Dermis blood vessel endothelial cell (primary cell): Measurements from ENCODE around the gene ARSG. TPM values are rescaled to one million over a fixed set of nuclear protein-coding genes. Genes with fewer than 3 reads are reported as not detected.
A peak's percentile ranks its signal among the peaks of the same experiment; 100 is the strongest.
"Not testable (repeated sequence)": the region's sequence is repeated elsewhere in the genome, so short reads cannot be mapped to it uniquely, and the experiment has no call there.

Source experiments
- DNase-seq: peaks from one replicate; pipeline ENCODE4 v3.0.0; 2010
- total RNA-seq: library from RNA; depleted of rRNA; stranded (reverse); fragments of >200 nt; gene quantifications from 2 replicates; pipeline ENCODE4 v1.2.3, GENCODE V29; 2014

The ARSG gene
- total RNA-seq, 1 donor from 2014 or later = 5.1 TPM

DNA sequence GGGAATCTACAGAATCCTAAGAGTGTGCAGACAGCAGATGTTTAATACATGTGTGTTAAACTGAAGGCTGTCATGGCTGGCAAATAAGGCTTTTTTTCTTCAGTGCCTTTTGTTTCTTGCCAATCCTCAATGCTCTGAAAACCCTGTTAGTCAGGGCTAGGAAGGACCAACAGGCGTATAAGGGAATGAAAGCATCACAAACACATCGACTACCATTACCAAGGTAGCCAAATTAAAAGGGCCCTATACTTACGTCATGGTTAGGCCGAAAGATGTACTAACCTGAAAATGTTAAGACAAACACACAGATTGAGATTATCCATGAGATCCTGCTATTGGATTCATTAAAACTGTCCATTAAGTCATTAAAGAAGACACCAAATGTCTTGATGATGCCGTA, 13.5 kb upstream of the ARSG start:
- no peak for DNase-seq

DNA sequence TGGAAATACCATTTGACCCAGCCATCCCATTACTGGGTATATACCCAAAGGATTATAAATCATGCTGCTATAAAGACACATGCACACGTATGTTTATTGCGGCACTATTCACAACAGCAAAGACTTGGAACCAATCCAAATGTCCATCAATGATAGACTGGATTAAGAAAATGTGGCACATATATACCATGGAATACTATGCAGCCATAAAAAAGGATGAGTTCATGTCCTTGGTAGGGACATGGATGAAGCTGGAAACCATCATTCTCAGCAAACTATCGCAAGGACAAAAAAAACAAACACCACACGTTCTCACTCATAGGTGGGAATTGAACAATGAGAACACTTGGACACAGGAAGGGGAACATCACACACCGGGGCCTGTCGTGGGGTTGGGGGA, 9.3 kb upstream of the ARSG start:
- DNase-seq = not testable (repeated sequence)

DNA sequence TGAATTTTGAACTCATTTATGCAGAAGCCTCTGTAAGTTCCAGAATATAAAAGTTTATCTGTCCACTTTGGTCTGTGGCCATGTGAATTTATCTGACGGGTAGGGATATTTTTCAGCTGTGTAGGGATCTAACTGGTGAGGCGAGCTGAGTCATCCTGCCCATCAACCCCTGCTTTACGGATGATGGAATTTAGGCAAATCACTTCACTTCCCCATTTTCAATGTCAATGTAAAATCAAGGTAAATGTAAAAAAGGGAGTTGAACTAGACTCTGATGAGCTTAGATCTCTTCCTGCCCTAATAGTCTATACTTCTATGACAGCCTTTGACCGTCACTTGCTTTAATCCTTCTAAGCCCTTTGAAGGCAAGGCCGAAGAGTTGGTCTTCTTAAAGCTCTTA, 2.9 kb upstream of the ARSG start:
- no peak for DNase-seq

DNA sequence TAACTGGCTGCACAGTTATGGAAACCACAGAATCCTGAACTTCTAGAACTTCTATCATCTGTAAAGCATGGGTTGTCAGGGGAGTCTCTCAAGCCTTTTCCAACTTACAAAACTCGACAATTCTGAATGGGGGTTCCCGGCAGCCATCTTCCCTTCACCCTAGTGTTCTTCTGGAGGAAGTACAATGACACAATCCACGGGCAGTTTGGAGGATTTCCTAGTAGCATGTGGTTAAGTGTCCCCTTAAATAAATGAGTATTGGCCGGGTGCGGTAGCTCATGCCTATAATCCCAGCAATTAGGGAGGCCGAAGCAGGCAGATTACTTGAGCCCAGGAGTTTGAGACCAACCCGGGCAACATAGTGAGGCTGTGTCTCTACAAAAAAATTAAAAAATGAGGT, 2.5 kb upstream of the ARSG start:
- DNase-seq = peak; percentile 13

DNA sequence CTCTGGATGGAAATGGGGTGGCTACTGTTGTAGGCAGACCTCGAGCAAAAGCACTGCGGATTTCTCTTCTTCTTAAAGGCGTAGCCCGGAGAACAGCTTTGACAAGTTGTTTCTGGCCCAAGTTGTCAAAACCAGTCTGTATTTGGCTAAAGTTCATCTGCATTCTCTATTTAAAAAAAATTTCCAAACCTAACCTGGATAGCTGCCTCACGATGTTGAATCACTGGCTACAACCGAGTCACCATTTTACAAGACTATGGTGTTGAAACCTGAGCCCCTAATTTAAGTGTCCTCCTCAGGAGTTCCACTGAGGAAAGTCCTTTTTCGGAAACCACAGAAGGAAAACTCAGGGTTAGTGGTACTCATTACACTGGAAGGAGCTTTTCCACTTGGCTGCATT, 1.8 kb upstream of the ARSG start:
- no peak for DNase-seq

DNA sequence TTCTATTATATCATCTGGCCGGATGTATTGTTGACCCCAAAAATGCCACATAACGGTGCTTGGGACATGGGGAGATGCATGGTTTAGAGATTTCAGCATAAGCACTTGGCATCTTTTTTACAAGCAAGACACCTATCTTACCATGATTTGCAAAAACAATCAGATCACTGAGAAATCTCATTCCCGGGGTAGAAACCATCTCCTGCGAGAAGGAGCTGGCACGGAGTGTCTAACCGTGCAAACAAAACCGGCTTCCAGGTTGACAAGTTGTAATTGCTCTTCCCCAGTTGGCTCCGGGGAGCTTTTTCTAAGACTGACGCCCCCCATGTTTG, 1.4 kb upstream of the ARSG start:
- no peak for DNase-seq

DNA sequence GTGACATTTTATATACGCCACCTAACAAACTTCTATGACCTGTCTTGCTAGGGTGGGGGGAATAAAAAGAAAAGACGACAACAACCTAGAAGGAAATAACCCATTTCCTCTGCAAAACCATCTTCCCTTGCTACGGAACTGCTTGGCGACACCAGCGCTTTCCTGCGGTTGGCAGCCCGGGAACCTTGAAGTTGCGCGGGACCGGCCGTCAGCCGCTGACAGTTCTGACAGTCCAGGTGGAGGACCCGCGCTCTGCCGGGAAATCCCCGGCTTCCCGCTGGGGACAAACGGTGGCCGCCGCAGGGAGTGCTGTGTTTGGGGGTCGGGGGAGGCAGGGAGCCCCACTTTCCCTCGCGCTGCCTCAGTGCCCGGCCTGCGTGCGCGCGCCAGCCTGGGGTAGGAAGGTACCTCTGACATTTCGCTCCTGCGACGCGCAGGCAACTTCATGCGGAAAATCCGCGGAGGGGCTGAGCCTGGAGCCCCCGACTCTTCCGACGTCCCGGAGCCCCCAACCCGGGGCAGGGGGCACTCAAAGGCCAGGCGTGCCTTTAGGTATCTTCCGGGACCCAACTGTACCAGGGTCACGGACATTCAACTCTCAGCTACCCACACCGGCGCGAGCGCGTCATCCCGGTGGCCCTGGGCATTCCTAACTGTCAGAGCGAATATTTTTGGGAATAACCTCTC, 884 bp upstream of the ARSG start:
- DNase-seq = peak; percentile 42

DNA sequence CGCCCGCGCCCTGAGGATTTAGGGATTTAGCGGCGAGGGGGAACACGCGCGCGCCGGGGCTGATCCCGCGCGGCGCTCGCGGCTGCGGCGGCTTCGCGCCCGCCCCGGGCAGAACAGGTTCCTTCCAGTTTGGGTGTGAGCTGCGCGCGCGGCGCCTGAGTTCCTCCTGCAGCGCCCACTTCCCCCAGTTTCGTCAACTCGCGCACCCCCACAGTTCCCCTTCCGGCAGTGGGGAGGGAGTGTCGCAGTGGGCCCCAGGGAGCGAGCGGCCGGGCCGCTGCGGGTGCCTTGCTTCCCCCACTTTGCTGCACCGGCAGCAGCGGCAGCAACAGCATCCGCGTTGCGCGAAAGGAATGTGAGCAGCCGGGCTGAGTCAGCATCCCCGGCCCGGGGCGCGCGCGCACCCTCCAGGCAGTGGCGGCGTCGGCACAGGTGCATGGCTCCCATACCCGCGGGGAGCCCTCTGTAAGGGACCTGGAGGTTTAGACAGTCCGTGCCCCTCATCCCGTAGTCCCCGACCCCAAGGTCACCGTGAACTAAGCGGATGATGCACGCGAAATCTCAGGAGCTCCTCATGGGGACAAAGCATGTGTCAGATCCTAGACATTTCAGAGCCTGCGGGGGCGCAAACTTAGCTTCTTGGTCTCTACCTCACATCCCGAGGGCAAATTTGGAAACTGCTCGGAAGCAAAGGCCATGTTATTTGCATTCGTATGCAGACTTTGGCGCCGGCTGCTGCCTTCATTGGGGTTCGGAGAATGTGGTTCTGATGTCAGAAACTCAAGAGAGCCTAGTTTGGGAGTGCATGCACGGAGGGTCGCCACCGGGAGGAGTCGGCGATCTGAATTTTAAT, 767 bp downstream of the ARSG start:
- peak; percentile 81 for DNase-seq

DNA sequence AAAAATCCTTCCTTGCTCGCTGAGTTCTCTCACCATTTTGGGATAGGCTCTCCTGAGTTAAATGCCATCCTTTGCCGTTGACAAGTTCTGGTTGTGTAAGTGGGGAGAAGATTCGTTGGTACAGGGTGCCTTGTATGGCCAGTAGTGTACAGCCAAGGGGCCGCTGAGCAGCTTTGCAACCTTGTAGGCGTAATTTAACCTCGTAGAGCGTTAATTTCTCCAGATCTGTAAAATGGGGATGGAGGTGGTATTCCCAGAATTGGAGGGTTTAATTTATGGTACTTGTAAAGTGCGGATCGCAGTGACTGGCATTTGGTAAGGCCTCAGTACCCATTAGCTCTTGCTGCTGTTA, 1.4 kb downstream of the ARSG start:
- no peak for DNase-seq

DNA sequence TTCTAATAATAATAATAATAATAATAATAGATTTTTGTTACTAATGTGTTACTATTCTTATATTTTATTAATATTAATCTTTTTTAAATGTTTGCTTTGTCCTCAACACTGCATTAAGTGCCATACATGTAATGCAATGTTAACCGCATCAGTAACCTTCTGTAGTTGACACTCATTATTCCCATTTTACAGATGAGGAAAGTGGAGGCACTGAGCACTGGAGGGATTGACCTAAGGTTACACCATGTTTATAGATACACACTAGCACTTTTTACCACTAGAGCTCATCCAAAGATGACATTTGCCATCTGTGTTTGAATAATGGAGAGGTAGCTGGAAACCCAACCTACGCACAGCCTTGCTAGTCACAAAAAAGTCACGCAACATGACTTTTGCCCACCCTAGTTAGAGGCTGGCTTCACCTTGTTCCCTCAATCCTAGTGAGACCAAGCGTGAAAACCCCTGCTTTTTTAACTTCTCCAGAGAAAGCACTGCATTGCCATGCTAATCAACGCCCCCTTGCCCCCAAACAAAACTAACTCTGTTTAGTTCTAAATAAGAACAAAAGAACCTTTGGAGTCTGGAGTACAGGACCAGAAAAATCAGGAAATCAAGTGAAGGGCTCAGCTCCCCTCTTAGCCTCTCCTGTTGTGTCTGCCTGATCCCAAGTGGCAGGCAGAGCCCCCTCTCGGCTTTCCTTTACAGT, 2.3 kb downstream of the ARSG start:
- no peak for DNase-seq

DNA sequence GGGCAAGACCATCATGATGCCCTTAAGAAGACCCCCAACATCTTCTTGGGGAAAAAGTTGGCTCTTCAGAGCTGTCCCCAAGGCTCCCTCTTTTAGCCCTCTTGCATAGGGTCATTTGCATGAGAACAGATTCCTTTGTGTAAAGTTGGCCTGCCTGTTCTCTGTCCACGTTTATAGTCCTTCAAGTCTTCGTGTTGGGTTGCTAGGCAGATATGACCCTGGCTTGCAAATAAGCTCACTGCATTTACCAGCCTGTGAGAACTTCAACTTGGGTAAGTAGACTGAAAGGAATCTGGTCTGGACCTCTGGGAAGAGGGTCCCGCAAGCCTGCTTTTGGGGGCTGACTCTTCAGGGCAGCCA, 2.9 kb downstream of the ARSG start:
- no peak for DNase-seq

DNA sequence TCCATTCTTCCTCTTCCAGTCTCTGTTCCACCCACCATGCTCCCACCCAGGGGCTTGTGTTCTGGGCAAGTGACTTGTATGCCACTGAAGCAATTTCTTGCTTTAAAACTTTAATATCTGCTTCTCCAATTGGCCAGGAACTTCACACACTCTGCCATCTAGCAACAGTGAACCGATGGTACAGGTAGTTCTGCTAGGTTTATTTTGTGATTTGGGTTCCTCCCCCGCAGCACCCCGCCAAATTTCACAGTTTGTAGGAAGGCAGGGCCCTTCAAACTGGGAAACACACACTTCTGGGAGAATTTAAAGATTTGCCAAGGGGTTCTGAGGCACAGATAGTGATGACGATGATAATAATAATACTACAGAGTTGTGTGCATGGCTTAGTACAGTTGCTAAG, 3.3 kb downstream of the ARSG start:
- DNase-seq = no peak

DNA sequence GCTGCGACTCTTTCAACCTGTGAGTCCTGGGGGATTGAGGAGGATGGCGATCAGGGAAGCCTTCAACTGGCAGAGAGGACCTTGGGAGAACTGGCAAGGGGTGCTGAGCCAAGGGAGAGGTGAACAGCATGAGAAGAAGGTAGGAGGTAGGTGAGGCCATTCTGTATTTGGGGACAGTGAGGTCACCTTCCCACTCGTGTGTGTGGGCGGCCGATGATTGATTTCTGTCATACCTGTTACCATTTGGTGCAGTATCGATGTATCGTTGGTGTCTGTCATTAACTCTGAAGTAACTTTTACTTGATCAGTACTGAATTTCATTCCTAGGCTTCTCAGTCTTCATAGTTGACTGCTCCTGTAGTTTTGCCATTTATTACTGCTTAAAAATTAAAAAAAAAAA, 3.8 kb downstream of the ARSG start:
- DNase-seq = no peak

DNA sequence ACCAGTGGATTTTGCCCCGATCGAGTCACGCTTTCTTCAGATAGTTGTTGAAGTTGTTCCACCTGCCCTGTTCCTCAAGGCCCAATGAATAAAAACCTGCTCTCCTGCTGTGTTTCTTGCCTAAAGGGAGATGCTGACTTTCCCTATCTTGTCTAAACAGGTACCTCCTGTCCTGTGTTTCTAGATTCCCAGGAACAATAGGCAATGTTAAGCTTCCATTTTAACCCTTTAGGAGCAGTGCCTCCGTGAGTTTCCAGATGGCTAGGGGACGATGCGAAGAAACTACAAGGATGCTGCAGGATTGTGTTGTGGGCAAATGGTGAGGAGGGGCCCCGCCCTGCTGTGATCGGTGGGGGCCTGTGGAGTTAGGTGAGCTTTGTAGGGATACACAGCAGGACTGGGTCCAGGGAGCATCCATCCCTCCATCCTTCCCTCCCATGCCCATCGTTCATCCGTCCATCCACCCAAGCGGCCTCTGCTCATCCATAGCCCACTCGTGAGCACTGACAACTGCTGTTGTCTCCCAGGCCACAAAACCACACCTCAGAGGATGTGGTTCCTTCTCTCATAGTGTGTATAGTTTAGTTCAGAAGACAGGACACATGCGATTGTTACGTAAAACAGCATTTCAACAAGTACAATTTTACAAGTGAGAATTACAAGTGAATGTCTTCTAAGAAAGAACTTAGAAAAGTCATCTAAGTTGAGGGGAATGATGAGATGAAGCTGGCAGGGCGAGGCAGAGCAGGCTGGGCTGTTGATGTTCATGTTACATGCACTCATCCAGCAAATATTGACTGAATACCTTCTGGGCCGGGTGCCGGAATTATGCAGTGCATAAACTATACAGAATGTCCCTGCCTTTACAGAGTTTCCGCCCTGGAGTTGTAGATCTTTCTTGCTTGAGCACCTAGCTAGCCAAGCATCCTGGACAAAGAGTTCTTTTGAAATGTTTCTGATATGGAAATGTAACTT, 5.2 kb downstream of the ARSG start:
- no peak for DNase-seq

DNA sequence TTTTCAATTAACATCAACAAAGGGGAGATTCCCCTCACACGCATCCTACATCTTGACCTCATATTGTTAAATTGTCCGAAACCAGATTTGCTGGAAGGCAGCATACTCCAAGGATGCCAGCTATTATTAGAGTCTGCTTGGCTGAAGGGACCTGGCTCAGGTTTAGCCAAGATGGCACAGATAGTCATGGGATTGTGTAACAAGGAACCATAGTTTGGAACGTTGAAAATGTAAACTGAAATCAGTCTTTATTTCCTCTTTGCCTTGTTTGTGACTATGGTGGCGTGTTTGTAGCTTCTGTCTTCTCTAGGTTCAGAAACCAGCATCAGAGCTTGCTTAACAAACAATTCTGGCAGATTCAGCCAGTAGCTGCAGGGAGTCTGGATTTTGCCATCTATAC, 5.9 kb downstream of the ARSG start:
- no peak for DNase-seq

DNA sequence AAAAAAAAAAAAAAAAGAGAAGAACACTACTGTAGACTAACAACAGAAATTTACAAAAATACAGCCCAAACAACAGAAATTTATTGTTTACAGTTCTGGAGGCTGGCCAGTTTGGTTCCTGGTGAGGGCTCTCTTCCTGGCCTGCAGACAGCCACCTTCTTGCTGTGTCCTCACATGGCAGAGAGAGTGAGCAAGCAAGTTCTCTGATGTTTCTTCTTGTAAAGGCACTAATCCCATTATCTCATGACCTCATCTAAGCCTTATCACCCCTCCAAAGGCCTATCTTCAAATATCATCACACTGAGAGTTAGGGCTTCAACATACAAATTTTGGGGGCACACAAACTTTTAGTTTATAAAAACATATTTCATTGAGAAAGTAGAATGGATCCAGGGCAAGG, 7.3 kb downstream of the ARSG start:
- DNase-seq = no peak

DNA sequence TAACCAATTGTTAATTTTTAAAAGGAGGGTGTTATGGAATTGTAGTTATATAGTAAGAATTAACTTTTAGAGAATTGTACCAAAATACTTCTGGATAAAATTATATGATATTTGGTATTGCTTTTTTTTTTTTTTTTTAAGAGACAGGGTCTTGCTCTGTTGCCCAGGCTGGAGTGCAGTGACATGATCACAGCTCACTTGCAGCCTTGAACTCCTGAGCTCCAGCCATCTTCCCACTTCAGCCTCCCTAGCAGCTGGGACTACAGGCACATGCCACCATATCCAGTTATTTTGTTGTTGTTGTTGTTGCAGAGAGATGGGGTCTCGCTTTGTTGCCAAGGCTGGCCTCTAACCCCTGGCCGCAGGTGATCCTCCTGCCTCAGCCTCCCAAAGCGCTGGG, 8.5 kb downstream of the ARSG start:
- no peak for DNase-seq

DNA sequence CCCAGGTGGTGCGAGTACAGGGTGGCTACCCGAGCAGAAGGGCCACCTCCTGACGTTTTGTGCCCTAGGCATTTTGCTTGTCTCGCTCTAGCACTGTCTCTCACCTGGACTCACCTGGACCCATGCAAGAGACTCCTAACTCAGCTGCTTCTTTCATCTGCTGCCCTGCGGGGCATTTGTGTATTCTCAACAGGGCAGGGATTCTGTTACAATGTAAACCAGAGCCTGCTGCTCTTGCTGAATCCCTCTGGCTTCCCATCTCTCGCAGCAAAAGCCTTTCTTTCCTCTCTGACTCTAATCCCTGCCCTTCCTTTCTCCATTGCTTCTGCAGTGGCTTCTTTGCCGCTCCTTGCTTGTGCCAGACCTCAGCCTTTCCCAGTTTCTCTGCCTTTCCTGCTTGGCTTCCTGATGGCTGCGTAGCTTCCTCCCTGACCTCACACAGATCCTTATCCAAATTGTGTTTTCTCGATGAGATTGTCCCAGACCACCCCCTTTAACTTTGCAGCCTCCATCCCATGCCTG, 10.2 kb downstream of the ARSG start:
- DNase-seq = peak; percentile 78

DNA sequence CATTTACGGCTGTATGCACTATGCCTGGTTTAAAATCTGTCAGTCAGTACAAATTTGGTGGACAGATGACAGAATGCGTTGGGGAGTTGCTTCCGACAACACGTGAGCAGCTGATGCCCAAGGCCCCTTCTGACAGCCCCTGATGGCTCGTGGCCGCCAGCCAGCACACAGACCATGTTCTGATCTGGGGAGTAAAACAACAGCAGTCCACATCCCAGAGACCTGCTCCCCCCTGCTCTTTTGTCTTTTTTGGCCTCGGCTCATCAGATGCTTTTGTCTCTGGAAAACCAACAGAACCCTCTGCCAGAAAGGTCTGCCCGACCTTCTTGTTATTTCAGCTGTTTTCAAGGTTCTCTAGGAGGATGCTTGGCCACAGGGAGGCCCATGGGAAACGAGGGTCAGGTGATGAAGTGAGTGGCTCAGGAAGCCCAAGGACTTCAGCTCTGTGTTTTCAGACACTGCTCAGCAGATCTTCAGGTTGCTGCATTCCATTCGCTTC, 10.8 kb downstream of the ARSG start:
- DNase-seq = peak; percentile 92

DNA sequence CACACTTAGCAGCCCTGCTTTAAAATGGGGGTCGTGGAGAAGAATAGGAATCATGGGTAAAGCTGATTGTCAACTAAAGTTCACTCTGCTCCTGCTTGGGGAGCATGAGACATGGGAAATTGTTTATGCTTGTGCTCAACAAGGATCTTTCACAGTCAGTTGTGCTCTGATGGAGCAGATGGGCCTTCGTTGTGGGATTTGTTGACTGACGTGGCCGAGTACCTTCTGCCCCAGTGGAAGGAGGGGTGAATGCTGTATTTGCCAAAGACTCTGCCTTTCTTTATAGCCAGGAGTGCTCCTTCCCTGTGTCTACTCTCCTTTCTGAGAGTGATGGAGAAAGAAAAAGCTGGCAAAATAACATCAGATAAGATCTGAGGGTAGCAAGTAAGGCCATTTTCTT, 11.4 kb downstream of the ARSG start:
- DNase-seq = no peak

DNA sequence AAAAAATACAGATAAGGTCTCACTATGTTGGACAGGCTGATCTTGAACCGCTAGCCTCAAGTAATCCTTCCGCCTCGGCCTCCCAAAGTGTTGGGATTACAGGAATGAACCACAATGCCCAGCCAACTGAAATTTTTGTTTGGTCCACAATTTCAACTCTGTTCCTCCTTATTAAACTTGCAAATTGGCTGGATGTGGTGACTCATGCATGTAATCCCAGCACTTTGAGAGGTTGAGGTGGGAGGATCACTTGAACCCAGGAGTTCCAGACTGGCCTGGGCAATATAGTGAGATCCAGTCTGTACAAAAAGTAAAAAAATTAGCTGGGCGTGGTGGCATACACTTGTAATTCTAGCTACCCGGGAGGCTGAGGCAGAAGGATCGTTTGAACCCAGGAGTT, 13.4 kb downstream of the ARSG start:
- DNase-seq = no peak

DNA sequence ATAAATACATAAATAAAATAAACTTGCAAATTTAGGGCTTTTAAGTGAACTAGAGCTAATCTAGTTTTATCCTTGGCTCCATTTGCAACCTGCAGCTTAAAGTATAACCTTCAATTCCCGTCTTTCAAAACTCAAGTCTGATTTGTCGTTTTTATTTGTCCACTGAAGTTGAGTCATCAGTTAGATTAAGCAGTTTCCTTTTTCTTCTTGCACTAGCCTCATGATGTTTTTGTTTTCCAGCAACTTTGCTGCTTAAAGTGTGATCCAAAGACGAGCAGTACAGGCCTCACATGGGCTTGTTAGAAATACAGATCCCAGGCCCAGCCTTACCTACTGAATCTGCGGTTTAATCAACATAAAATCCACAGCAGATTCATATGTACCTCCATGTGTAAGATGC, 13.8 kb downstream of the ARSG start:
- peak; percentile 68 for DNase-seq
